Measurements from ENCODE around the gene NT5M.
"Not testable (repeated sequence)": the region's sequence is repeated elsewhere in the genome, so short reads cannot be mapped to it uniquely, and the experiment has no call there.

NT5M gene

DNA sequence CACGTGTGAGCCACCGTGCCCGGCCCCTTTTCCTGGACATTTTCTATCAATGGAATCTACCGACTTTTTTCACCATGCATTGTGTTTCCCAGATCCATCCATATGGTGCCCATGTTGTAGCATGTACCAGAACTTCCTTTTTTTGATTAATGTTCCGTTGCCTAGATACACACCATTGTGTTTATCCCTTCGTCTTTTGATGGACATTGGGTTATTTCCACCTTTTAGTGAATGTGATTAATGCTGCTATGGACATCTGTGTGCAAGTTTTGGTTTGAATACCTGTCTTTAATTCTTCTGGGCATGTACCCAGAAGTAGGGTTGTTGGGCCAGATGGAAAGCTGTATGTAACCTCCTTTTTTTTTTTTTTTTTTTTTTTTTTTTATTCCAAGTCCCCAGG, 79.8 kb downstream of the NT5M start:
- Mint-ChIP-seq H3K36me3 (ENCODE audit: low read depth) (no peaks in the 10 kb centered on the region), H3K9me3 (no peaks in the 10 kb centered on the region), H3K4me3 (no peak overlapping the region), H3K4me1 (peaks cover 46% of the 10 kb centered on the region), H3K27ac (no peak overlapping the region), H3K27me3 (ENCODE audit: low read depth, poor library complexity) (peaks cover 24% of the 10 kb centered on the region)
- DNase-seq, result no peak
- TF ChIP-seq, protein P1, sequence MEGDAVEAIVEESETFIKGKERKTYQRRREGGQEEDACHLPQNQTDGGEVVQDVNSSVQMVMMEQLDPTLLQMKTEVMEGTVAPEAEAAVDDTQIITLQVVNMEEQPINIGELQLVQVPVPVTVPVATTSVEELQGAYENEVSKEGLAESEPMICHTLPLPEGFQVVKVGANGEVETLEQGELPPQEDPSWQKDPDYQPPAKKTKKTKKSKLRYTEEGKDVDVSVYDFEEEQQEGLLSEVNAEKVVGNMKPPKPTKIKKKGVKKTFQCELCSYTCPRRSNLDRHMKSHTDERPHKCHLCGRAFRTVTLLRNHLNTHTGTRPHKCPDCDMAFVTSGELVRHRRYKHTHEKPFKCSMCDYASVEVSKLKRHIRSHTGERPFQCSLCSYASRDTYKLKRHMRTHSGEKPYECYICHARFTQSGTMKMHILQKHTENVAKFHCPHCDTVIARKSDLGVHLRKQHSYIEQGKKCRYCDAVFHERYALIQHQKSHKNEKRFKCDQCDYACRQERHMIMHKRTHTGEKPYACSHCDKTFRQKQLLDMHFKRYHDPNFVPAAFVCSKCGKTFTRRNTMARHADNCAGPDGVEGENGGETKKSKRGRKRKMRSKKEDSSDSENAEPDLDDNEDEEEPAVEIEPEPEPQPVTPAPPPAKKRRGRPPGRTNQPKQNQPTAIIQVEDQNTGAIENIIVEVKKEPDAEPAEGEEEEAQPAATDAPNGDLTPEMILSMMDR (IDR thresholded peaks at IDR 0.05), result no peak

DNA sequence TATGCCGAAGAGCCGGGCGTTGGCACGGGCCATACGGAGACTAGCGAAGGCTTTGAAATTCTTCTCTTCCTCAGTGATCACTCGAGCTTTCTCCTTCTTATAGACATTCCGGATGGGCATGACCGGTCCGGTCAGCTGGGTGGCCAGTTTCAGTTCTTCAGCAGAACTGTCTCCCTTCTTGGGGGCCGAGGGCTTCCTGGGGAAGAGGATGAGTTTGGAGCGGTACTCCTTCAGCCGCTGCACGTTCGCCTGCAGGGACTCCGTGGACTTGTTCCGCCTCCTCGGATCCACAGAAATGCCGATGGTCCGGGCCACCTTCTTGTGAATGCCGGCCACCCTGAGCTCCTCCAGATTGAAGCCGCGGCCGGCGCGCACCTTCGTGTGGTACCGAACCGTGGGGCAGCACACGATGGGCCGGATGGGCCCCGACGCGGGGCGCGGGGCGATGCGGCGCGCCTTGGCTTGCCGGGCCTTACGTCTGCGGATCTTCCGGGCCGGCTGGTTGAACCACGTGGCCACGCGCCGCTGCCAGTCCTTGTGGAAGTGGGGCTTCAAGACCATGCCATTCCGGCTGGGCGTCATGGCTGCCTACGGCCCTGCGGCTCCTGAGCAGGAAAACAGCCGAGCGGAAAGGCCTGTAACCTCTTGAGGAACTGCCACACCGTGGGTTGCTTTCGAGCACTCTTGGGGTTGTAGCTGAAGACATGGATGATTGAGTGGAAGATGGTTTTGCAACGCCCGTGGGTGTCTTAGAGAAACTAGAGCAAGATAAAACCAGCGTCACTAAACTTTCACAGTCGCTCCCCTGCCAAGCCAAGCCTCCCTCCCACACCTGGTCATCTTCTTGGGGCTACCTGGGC, 80.5 kb downstream of the NT5M start:
- H3K4me1 Mint-ChIP-seq, result peaks cover 46% of the 10 kb centered on the region
- not testable (repeated sequence) for DNase-seq

DNA sequence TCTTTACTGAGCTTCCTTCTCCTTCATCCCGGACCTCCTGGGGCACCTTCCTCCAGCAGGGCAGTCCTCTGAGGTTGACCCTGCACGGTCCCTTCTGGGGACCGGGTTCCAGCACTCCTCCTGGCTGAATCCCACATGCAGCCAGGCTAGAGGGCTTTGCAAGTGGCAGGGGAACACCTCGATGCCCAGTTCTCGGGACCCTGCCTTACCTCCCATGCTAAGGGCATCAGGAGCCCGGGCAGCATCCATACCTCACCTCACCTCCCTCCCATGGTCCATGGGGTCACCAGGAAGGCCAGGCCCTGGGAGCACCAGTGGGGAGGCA, 81.1 kb downstream of the NT5M start:
- Mint-ChIP-seq H3K9me3 (no peaks in the 10 kb centered on the region), H3K27ac (no peak overlapping the region), H3K27me3 (ENCODE audit: low read depth, poor library complexity) (peaks cover 24% of the 10 kb centered on the region), H3K4me3 (no peak overlapping the region), H3K4me1 (peaks cover 46% of the 10 kb centered on the region), H3K36me3 (ENCODE audit: low read depth) (no peaks in the 10 kb centered on the region)
- no peak for DNase-seq
- TF ChIP-seq, protein P1 (IDR thresholded peaks at IDR 0.05), result no peak

More for the DNA sequence above, 80.5 kb downstream of the NT5M start:
- peaks cover 24% of the 10 kb centered on the region for H3K27me3 Mint-ChIP-seq (ENCODE audit: low read depth, poor library complexity)
- H3K36me3 Mint-ChIP-seq (ENCODE audit: low read depth); H3K27ac Mint-ChIP-seq; H3K4me3 Mint-ChIP-seq; H3K9me3 Mint-ChIP-seq: not testable (repeated sequence)

DNA sequence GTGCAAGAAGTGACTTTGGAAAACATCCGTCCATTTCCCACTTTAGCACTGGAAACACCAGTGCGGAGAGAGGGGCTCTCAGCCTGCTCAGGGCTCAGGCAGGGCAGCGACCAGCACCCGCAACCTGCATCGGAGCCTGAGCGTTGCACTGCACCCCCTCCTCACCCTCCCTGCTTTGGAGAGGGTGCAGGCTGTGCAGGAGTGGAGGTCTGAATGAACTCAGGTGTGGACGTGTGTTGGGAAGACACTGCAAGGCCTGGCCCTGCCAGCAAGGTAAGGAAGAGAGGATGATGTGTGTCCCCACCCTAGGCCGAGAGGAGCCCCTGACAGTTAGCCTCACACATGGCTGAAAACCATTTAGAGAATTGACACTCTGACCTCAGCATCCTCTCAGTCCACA, 81.8 kb downstream of the NT5M start:
- Mint-ChIP-seq H3K4me3 (no peak overlapping the region), H3K27ac (no peak overlapping the region)

DNA sequence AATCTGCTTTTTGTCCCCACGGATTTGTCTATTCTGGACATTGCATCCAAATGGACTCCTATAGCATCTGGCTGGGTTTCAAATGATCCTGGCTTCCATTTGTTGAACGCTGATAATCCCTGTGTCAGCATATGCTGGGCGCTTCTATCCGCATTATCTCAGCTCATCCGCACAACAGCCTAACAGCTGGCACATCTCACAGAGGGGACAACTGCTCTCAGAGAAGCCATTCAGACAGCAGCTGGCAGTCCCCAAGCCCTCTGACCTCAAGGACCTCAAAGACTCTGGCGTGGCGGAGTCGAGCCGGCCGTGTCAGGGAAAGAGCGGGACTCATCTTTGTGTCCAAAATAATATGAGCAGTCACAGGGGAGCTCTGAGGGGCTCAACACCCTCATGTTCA, 82.3 kb downstream of the NT5M start:
- H3K27me3 Mint-ChIP-seq (ENCODE audit: low read depth, poor library complexity), result peaks cover 16% of the 10 kb centered on the region
- no peak overlapping the region for H3K27ac Mint-ChIP-seq
- H3K4me1 Mint-ChIP-seq, result peaks cover 34% of the 10 kb centered on the region
- no peaks in the 10 kb centered on the region for H3K9me3 Mint-ChIP-seq
- DNase-seq, result no peak
- TF ChIP-seq, protein P1 (IDR thresholded peaks at IDR 0.05), result no peak
- no peak overlapping the region for H3K4me3 Mint-ChIP-seq
- no peaks in the 10 kb centered on the region for H3K36me3 Mint-ChIP-seq (ENCODE audit: low read depth)

More for the DNA sequence above, 81.8 kb downstream of the NT5M start:
- Mint-ChIP-seq H3K36me3 (ENCODE audit: low read depth) (no peaks in the 10 kb centered on the region), H3K27me3 (ENCODE audit: low read depth, poor library complexity) (peaks cover 21% of the 10 kb centered on the region), H3K4me1 (peaks cover 39% of the 10 kb centered on the region), H3K9me3 (no peaks in the 10 kb centered on the region)
- TF ChIP-seq, protein P1 (IDR thresholded peaks at IDR 0.05), result no peak
- DNase-seq, result no peak

DNA sequence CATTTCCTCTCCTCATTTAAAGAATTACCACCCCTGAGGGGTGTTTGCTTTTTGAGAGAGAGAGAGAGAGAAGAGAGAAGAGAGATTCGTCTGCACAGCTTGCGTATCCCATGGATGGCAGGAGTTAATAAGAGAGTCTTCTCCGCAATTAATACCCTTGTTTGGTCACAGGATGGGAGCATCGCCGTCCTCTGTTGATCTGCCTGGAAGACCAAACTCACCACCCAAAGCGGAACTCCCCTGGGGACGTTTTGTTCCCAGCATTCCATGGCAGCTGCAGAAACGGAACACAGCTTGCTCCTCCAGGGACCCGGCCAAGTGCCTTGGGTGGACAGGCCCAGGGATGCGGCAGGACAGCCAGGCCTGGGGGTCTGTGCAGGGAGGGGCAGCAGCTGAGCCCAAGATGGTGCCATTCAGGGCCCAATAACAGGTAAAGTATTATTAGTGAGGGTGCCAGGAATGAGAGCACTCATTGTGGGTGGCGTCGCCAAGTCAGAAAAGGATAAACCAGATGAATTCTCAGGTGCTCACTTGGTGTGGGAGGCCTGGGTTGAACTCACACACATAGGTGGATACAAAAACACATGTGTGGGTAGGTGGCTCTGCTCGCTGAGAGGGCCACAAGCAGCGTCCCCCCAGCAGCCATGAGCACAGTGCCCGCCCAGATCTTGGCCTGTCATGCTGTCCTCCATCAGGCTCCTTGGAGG, 83.1 kb downstream of the NT5M start:
- no peak overlapping the region for H3K4me3 Mint-ChIP-seq
- TF ChIP-seq, protein P1 (IDR thresholded peaks at IDR 0.05), result no peak
- H3K4me1 Mint-ChIP-seq, result peaks cover 32% of the 10 kb centered on the region
- no peak overlapping the region for H3K27ac Mint-ChIP-seq
- H3K36me3 Mint-ChIP-seq (ENCODE audit: low read depth), result no peaks in the 10 kb centered on the region
- H3K27me3 Mint-ChIP-seq (ENCODE audit: low read depth, poor library complexity), result peaks cover 10% of the 10 kb centered on the region
- DNase-seq, result no peak
- peaks cover under 1% of the 10 kb centered on the region for H3K9me3 Mint-ChIP-seq

All from nephron progenitor cell (in vitro differentiated cells).